Thyroid gland (tissue), 4 donors: ENCODE results near the gene PTPRN2.

Experiments
- CTCF ChIP-seq, 6 experiments: fragments of 200-600 bp in 3 of 6; fragments of 450-650 bp in 3 of 6; sonication (generic) in 3 of 6; IDR thresholded peaks; one replicate each; pipeline ENCODE4 v1.5.1; 2016 to 2019; ENCODE audit warnings: antibody characterized with exemption in 6 of 6, mild to moderate bottlenecking in 2 of 6, inconsistent platforms in 1 of 6, moderate library complexity in 1 of 6
- POLR2A ChIP-seq, 2 donors: fragments of 450-650 bp; IDR thresholded peaks; one replicate each; pipeline ENCODE4 v1.6.1; 2017; ENCODE audit warnings: antibody characterized with exemption in 2 of 2, mild to moderate bottlenecking in 2 of 2, moderate library complexity in 1 of 2

DNA sequence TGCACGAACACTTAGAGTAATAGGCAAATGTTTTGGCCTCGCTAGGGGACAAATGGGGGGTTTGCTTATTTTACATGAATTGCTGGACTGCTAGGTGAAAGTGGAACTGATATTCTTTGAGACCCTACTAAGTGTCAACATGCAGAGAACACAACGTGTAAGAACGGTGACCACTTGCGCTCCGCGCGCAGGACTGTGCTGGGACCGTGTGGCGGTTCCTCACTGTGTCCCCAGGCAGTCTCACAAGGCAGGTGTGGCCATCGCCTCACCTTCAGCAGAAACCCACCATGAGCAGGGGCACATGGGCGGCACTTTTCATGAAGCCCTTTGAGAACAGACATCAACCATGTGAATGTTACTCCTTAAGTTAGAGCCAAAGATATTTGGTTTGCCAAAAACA is 27.2 kb downstream of the PTPRN2 start:
- TF ChIP-seq CTCF (IDR thresholded peaks at IDR 0.05) (no peak), POLR2A (IDR thresholded peaks at IDR 0.05) (no peak)
